ENCODE measurements around the gene EPHA8.

The EPHA8 gene

DNA sequence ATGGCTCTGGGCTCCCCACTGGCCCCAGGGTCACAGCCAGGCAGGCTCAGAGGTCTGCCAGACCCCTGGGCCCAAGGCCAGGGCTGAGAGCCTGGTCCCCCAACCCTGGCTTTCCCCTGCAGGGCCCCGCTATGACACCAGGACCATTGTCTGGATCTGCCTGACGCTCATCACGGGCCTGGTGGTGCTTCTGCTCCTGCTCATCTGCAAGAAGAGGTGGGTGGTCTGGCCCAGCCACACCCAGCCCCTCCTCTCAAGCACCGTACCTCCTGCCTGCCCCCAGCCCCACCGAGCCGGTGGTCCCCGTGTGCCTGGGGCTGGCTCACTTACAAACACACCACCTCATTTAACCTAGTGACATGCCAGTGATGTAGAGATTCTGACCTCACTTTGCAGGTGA is 31.8 kb downstream of the EPHA8 start:
- DNase-seq: no peak

DNA sequence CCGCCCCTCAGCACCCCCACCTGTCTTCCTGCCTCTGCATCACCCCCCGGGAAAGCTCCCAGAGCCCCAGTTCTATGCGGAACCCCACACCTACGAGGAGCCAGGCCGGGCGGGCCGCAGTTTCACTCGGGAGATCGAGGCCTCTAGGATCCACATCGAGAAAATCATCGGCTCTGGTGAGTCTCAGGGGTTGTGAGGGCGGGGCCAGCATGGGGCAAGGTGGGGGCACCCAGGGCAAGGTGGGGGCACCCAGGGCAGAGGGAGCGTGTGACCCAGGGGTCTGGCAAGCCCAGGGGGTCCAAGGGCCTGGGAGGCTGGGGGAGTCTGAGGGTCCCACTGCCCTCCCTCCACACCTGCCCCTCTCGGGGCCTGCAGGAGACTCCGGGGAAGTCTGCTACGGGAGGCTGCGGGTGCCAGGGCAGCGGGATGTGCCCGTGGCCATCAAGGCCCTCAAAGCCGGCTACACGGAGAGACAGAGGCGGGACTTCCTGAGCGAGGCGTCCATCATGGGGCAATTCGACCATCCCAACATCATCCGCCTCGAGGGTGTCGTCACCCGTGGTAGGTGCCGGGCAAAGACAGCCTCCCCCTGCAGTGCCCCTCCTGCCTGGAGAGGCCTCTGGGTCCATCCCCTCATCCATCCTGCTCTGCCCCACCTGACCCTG is 34.1 kb downstream of the EPHA8 start:
- DNase-seq: no peak

- DNase-seq: no peak
These were observed 34.7 kb downstream of the EPHA8 start for GRCh38 chr1:22597996-22598395.

DNA sequence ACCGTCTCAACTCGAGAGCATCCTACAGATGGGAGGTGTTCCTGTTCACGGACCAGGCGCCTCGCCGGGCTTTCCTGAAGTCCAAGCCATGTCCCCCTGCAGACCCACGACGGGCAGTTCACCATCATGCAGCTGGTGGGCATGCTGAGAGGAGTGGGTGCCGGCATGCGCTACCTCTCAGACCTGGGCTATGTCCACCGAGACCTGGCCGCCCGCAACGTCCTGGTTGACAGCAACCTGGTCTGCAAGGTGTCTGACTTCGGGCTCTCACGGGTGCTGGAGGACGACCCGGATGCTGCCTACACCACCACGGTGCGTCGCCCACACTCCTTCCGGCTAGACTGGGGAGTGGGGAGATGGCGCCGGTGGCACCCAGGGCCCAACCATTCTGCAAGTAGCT is 35.4 kb downstream of the EPHA8 start:
- DNase-seq: no peak

DNA sequence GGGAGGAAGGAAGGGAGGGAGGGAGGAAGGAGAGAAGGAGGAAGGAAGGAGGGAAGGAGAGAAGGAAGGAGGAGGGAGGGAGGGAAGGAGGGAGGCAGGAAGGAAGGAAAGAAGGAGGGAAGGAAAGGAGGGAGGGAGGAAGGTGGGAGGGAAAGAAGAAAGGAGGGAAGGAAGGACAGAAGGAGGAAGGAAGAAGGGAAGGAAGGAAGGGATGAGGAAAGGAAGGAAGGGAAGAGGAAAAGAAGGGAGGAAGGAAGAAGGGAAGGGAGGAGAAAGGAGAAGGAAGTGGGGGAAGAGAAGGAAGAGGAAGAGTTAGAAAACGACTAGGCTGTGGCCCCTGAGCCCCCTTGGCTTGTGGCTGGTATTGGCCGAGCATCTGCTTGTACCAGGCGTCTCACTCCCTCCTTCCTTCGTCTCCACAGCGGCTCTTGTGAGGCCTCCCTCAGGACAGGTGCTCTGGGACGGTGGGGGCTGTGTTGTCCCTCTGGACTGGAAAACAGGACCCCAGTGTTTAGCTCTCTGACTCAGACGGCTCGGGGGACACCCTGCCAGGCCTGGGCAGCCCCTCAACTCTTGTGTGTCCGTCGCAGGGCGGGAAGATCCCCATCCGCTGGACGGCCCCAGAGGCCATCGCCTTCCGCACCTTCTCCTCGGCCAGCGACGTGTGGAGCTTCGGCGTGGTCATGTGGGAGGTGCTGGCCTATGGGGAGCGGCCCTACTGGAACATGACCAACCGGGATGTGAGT is 37.0 kb downstream of the EPHA8 start:
- no peak for DNase-seq

GRCh38 chr1:22600817-22601605 is 37.7 kb downstream of the EPHA8 start:
- DNase-seq: no peak

GRCh38 chr1:22601610-22602009 is 38.3 kb downstream of the EPHA8 start:
- no peak for DNase-seq

DNA sequence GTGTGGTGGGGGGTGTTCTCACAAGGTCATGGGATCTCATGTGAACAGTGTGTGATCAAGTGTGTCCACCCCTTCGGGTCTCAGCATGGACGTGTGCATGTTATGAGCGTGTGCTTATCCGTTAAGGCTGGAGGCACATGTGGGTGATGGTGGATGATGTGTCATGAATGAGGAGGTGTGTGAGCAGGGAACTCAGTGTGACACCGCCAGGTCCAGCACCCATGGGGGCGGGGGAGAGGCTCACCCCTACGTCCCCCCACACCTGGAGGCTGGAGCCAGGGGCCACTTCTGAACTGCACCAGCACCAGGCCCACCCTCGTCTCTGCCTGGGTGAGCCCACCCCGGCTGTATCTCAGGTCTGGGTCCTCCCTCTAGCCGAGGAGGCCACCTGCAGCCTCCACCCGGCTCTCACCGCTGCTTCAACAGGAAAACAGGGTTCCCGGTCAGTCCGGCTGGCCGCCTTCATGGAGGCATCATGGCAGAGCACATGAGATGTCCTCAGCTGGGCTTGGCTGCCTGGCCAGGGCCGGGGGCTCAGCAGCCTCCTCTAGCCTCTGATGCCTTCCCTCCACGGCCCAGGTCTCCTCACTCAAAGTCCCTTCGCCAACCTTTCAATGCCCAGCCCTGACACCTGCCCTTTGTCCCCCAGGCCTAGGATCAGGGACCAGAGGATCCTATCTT is 38.9 kb downstream of the EPHA8 start:
- no peak for DNase-seq

GRCh38 chr1:22606161-22606560 is 42.9 kb downstream of the EPHA8 start:
- no peak for DNase-seq

DNA sequence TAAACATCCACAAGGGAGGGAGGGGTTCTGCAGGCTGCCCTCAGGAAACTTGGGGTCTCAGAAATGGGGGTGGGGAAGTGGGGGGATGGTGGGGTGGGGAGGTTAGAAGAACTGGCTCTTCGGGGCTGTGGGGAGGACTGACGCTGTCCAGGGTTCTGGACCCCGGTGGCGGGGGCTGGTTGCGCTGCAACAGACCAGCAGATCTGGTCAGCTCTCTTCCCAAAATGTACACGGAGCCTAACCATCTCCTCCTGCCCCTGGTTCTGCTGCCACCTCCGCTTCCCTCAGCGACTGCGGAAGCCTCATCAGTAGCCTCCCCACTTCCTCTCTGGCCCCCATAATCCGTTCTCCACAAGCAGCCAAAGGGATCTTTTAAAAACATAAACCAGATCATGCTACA is 43.9 kb downstream of the EPHA8 start:
- no peak for DNase-seq

DNA sequence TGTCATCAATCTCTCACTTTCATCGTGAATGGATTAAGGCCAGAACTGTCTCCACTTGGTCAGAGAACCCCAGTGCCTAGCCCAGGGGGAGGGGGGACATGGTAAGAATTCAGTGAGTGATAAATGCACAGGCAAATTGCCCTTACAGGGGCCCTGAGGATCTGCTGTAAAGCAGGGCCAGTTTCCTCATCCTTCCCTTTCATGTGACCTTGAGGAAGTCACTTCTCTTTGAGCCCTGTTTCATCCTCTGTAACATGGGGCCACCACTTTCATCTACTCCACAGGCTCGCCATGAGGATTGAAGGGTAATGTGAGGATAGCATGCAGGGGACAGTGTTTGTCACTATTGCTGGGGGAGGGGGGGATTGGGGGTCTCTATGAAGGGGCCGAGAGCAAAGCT is 45.1 kb downstream of the EPHA8 start:
- DNase-seq: no peak

- no peak for DNase-seq
These were observed 46.0 kb downstream of the EPHA8 start for GRCh38 chr1:22609291-22609690.

DNA sequence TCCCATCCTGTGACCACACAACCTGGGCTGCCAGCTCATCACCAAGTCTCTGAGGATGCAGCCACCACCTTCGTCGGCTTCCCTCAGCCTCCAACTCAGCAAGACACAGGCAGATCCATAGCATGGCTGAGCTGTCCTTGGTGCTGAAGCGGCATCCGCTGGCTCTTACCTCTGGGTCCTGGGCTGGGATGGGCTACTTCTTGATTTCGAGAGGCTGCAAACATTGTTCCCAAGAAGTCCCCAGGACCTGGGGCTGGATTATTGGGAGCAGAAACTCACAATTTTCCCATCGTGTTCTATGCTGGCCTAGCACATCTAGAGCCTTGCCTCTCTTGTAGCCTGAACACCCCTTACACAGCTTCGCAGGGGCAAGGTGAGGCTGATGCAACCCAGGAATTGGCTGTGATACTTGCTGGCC is 48.2 kb downstream of the EPHA8 start:
- DNase-seq: no peak

GRCh38 chr1:22612671-22613571 is 49.6 kb downstream of the EPHA8 start:
- DNase-seq: no peak

GRCh38 chr1:22613572-22613918 is 50.3 kb downstream of the EPHA8 start:
- no peak for DNase-seq

DNA sequence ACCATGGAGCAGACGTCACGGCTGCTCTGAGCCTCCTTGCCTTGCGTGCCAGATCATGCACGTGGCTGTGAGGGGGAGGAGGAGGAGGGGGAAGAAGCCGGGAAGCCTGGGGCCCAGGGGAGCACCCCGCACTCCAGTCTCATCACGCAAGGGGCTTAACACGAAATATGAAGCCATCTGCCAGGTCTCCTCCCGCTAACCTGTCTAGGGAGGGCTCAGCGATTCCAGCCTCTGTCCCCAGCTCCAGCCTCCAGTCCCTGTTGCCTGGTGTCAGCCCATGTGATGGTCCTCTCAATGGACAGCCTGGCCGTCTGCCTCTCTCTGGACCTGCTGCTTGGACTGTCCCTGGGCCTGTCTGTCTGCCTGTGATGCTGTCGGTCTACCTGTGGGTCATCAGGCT is 50.7 kb downstream of the EPHA8 start:
- DNase-seq: no peak

DNA sequence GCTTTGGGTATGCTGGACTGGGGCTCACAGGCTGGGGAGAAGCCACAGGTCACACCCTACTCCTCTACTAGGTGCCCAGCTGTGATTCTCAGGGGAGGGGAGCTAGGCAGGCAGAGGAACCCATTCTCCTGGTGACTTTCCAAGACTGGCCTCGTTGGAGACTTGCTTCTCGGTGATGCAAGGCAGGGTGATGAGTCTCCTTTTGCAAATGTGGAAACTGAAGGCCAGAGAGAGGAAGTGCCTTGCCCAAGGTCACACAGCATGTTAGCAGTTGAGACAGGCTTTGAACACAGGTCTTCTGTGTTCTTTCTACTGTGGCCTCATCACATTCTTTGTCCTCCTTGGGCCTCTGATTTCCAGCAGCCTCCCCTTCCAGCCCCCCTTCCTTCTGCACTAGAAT is 52.6 kb downstream of the EPHA8 start:
- DNase-seq: no peak

DNA sequence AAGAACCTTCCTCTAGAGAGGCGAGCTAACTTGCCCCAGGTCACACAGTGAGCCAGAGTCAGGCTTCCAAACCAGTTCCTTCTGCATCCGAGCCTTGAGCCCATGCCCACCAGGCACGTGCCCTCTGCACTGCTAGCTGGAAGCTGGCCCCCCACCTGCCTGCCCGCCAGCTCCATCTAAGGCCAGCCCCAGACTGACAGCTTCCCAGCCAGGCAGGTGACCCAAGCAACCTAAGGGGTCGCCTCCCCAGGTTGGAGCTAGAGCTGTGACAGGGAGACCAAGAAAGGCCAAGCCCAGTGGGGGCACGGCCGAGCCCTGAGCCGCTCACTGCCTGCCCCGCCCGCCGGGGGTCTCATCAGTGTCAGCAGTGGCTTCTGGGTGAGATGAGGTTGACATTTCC is 53.3 kb downstream of the EPHA8 start:
- DNase-seq: no peak

DNA sequence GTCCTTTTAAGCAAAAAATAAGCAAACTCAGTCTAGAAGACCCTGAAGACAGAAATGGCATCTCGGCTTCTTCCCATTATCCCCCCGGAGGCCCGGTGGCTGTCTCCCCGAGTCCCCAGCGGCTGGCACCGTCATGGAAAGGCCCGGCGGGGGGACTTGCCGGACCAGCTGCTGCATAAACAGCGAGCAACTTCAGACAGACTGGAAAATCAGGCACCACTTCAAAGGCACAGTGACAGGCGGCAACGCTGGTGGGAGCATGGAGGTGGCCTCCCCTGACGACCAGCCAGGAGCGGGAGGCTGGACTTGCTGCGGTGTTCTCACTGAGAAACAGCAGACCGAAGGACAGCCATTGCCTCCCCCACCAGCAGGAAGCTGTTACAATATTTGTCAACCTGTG is 54.8 kb downstream of the EPHA8 start:
- no peak for DNase-seq

DNA sequence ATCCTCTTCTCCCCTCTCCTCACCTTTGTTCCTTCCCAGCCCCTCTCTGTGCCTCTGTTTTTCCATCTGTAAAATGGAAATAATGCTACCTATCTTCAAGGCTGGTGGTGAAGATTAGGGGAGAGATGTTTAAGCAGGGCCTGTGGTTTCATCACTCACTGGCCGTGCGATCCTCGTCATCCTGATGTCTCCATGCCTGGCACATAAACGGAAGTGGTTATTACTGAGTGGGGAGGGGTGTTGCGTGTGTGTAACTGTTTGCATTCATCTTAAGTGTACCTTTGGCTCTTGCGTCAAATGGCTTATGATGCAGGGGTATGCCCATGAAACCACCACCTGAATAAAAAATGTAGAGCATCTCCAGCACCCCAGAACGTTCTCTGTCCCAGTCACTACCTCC is 56.0 kb downstream of the EPHA8 start:
- no peak for DNase-seq

DNA sequence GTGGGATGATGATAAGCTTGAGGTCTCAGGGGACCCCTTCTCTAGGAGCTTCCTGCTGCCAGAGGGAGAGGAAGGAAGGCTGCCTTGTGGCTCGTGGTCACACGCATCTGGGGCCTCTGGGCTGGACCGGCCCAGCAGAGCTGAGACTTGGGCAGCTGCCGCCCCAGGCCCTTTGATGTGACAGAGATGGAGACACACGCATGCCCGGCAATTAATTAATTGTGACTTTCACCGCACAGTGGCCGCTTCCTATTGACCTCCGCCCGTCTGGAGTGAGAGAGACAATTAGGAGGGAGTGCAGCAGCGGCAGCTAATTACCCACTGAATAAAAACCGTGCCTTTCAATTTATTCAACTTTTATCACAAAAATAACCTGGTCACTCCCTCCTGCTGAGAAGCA is 56.5 kb downstream of the EPHA8 start:
- no peak for DNase-seq

GRCh38 chr1:22621761-22622160 is 58.5 kb downstream of the EPHA8 start:
- no peak for DNase-seq
